VCaP (cell line): Measurements from ENCODE around the gene ARL6IP6.
A peak's percentile ranks its signal among the peaks of the same experiment; 100 is the strongest.
"Not testable (repeated sequence)": the region's sequence is repeated elsewhere in the genome, so short reads cannot be mapped to it uniquely, and the experiment has no call there.

Experiments used
- H3K27ac ChIP-seq: fragments of 450-650 bp; 2 replicates; pipeline ENCODE4 v1.5.1; 2017
- TF ChIP-seq, protein P1 (sequence below): fragments of 450-650 bp; conservative IDR thresholded peaks from 2 replicates; pipeline ENCODE4 v1.5.1; 2017; ENCODE audit warnings: mild to moderate bottlenecking, moderate library complexity

The ARL6IP6 gene

DNA sequence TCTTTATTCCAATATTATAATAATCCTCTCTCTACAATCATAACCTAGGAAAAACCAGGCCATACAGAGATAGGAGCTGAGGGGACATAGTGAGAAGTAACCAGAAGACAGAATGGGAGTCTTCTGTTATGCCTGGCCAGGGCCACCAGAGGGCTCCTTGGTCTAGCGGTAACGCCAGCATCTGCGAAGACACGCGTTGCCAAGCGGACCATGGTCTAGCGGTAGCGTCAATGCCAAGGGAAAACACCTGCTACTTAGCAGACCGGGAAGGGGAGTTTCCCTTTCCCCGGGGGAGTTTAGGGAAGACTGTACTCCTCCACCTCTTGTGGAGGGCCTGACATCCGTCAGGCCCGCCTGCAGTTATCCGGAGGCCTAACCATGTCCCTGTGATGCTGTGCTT is 36.6 kb downstream of the ARL6IP6 start:
- no peak overlapping the region for H3K27ac ChIP-seq
- TF ChIP-seq, protein P1, sequence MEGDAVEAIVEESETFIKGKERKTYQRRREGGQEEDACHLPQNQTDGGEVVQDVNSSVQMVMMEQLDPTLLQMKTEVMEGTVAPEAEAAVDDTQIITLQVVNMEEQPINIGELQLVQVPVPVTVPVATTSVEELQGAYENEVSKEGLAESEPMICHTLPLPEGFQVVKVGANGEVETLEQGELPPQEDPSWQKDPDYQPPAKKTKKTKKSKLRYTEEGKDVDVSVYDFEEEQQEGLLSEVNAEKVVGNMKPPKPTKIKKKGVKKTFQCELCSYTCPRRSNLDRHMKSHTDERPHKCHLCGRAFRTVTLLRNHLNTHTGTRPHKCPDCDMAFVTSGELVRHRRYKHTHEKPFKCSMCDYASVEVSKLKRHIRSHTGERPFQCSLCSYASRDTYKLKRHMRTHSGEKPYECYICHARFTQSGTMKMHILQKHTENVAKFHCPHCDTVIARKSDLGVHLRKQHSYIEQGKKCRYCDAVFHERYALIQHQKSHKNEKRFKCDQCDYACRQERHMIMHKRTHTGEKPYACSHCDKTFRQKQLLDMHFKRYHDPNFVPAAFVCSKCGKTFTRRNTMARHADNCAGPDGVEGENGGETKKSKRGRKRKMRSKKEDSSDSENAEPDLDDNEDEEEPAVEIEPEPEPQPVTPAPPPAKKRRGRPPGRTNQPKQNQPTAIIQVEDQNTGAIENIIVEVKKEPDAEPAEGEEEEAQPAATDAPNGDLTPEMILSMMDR = no peak

DNA sequence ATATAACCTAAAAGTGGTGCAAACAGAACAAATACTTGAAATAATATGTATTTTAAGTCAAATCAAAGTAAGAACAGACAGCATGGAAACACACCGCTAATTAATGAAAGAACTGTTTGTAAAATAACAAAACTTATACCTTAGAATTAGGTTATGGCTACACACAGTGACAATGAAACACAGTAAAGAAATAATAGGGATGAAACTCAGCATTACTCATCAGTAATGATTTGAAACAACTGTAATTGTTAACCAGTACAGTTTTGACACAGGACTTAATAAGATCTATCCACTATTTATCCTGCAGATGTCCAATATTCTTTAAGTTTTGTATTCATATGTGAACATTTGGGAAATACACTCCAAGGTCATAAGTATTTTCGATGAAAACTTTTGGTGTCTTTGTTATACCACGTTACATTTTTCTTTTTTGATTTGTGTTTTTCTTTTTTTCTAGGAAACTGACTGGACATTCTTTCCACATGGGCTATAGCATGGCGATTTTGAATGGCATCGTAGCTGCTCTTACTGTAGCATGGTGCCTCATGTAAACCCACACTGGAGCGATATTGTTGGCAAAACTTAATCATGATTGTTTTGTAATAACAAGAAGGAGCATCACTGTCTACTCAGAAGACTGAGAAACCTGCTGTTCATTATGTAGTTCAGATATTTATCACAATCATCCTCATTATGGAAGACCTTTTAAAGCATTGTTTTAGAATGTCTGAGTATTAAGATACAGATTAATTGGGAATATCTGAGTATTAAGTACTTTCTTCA is 41.1 kb downstream of the ARL6IP6 start:
- H3K27ac ChIP-seq = no peak overlapping the region
- TF ChIP-seq, protein P1 = no peak

DNA sequence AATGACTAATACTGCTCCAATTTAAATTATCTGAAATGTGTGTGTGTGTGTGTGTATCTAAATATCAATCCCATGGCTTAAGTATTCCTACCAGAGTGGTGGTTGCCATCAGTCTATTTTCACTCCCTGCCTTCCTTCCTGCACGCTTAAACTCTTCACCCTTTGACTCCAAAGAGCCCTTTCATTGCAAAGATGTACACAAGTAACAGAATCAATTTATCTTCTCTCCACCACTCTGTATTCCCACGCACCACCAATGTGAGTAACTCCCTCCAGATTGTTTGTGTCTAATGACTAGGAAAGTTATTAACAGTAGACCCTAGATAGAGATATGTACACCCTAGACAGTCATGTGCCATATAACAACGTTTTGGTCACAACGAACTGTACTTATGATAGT is 42.8 kb downstream of the ARL6IP6 start:
- TF ChIP-seq, protein P1 = no peak

GRCh38 chr2:152762202-152762601 is 43.8 kb downstream of the ARL6IP6 start:
- TF ChIP-seq, protein P1 = no peak
- no peak overlapping the region for H3K27ac ChIP-seq

More for the DNA sequence above, 42.8 kb downstream of the ARL6IP6 start:
- H3K27ac ChIP-seq = no peak overlapping the region

DNA sequence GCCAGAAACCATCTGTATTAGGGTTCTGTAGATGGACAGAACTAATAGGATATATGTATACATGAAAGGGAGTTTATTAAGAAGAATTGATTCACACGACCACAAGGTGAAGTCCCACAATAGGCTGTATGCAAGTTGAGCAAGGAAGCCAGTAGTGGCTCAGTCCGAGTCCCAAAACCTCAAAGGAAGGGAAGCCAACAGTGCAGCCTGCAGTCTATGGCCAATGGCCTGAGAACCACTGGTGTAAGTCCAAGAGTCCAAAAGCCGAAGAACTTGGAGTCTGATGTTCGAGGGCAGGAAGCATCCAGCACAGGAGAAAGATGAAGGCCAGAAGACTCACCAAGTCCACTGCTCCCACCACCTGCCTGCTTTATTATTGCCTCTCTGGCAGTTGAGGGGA is 44.8 kb downstream of the ARL6IP6 start:
- H3K27ac ChIP-seq = not testable (repeated sequence)

DNA sequence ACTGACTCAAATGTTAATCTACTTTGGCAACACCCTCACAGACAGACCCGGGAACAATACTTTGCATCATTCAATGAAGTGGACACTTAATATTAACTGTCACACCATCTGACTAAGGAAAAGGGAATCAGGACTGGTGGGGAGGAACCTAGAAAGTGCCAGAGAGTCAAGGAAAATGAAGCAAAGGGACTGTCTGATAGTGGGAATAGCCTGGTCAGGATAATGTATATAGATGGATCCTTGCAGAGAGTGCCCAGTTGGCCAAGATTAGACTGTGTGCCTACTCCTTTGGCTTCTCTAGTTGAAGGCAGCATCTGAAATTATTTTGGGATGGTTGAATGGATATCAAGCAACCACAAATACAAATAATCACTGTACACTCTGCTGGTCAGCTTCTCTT is 45.2 kb downstream of the ARL6IP6 start:
- TF ChIP-seq, protein P1 = no peak
- no peak overlapping the region for H3K27ac ChIP-seq

DNA sequence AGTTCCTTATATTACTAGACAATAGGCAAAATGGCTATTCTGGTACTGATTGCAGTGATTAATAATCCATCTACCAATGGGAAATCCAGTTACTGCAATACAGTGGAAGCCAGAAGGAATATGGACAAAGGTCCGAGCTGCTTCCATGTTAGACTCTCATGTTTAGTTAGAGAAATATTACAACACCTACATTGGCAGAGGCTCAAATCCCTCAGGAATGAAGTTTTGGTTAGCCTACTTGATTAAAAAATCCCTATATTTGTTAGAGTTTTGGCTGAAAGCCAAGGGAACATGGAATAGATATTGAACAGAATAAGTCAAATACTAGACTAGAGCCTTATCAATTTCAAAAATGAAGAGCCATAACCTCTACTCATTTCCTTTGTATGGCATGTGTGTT is 48.5 kb downstream of the ARL6IP6 start:
- TF ChIP-seq, protein P1 = no peak
- H3K27ac ChIP-seq = no peak overlapping the region

DNA sequence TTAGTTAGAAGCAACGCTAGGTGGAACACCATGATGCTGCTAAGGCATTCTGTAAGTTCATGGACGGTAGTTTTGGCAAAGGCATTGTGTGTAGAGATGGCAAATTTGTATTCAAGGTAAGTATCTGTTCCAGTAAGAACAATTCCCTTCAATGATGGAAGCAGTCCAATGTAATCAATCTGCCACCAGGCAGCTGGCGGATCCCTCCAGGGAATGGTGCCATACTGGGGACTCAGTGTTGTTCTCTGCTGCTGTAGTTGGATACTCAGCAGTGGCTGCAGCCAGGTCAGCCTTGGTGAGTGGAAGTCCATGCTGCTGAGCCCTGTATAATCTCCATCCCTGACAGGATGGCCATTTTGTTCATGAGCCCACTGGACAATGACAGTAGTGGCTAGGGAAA is 62.8 kb downstream of the ARL6IP6 start:
- TF ChIP-seq, protein P1 = 0 out of 2 replicates have a peak, but pooled peaks have one; percentile 4
- H3K27ac ChIP-seq = no peak overlapping the region
